ENCODE data around the gene COPS3.
A peak's percentile ranks its signal among the peaks of the same experiment; 100 is the strongest.

Gene COPS3

DNA sequence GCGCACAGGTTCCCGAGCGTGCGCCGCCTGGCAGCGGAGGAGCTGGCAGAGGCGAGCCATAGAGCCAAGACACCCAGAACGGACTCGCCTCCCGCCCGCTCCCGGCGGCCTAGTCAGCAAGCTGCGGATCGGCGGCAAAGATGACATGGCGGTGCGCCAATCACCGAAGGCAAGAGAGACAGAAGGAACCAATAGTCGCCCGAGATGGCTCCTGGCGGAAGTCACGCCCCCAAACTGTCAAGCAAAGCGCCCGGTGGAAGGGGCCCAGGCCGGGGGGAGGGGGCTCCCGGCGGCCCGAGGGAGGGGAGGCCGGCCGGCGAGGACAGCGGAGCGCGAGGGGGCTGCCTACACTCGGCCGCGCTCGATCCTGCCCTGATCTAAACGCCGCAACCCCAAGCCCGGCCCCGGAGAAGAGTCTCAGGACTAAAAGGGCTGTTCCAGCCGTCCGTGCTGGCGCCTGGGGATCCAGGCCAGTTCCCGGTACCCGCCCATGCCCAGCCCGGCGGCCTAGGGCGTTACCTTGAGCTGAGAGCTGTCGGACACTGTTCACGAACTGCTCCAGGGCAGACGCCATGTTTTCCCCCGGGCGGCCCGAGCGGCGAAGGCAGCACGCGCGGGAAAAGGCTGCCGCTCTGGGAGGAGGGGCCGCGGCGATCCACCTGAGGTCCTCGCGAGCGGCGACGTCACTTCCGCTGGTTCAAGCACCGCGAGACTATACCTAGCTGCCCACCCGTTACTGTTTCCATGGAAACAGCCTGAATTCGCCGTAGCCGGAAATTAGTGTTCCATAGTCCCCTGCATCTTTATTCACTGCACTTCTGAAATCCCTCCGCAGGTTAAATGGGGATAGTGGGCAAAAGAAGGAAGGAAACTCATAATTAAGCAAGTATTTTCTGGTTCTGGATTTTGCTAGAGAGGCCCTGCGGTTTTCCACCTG lies at the start of gene COPS3:
COPS3 (minus strand) TSS at position 634 of the 937 bp plus-strand sequence; CDS start at position 574, 60 bp downstream.
- Histone ChIP-seq H3K9ac (ENCODE audit: low read length) (peak within 1 kb of the TSS; percentile 96), H3K4me3 (ENCODE audit: low read length) (peak within 1 kb of the TSS; percentile 68), H3K4me1 (ENCODE audit: control insufficient read depth, insufficient read depth, low read length) (peaks cover 18% of the 10 kb centered on the region), H3K27me3 (ENCODE audit: control insufficient read depth, insufficient read depth, low read length) (no peaks in the 10 kb centered on the region), H3K9me3 (ENCODE audit: control insufficient read depth, low read length) (no peaks in the 10 kb centered on the region), H3K36me3 (ENCODE audit: control insufficient read depth, insufficient read depth, low read length) (no peaks in the 10 kb centered on the region)

- no peaks in the 10 kb centered on the region for H3K36me3 ChIP-seq (ENCODE audit: control insufficient read depth, insufficient read depth, low read length)
- H3K4me1 ChIP-seq (ENCODE audit: control insufficient read depth, insufficient read depth, low read length) = no peaks in the 10 kb centered on the region
- no peak overlapping the region for H3K4me3 ChIP-seq (ENCODE audit: low read length)
- no peaks in the 10 kb centered on the region for H3K9me3 ChIP-seq (ENCODE audit: control insufficient read depth, low read length)
- H3K9ac ChIP-seq (ENCODE audit: low read length) = no peak overlapping the region
- H3K27me3 ChIP-seq (ENCODE audit: control insufficient read depth, insufficient read depth, low read length) = no peaks in the 10 kb centered on the region
Measured at GRCh38 chr17:17328251-17328650, 47.2 kb upstream of the COPS3 start.

DNA sequence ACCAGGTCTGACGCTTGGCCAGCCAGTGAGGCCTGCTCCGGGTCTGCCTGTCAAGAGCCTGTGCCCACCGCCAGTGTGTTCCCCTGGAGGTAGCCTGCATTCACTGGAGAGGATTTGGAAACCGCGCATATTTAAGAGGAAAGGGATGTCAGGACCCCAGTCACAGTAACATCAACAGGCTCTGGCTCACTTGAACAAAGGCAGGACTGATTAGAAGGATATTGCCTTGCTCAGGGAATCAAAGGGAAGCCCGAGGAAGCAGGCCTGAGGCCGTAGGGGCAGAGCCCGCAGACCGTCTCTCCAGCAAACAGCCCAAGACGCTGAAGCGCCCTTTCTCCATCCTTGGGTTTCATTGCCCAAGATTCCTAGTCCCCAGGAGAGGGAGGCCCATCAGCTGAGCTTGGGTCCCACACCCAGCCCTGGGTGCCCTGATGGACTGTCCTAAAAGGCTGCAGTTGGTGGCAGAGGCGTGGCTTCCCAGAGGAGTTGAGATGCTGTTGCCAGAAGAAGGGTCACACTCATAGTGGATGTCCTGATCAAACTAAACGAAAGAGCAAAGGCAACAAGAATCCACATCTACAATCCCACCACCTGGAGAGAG lies 45.3 kb upstream of the COPS3 start:
- Histone ChIP-seq H3K36me3 (ENCODE audit: control insufficient read depth, insufficient read depth, low read length) (no peaks in the 10 kb centered on the region), H3K9me3 (ENCODE audit: control insufficient read depth, low read length) (no peaks in the 10 kb centered on the region), H3K9ac (ENCODE audit: low read length) (no peak overlapping the region), H3K27me3 (ENCODE audit: control insufficient read depth, insufficient read depth, low read length) (no peaks in the 10 kb centered on the region), H3K4me3 (ENCODE audit: low read length) (no peak overlapping the region), H3K4me1 (ENCODE audit: control insufficient read depth, insufficient read depth, low read length) (no peaks in the 10 kb centered on the region)

GRCh38 chr17:17325816-17326215 lies 44.8 kb upstream of the COPS3 start:
- H3K36me3 ChIP-seq (ENCODE audit: control insufficient read depth, insufficient read depth, low read length) = no peaks in the 10 kb centered on the region
- no peak overlapping the region for H3K9ac ChIP-seq (ENCODE audit: low read length)
- no peaks in the 10 kb centered on the region for H3K4me1 ChIP-seq (ENCODE audit: control insufficient read depth, insufficient read depth, low read length)

GRCh38 chr17:17325228-17325627 lies 44.2 kb upstream of the COPS3 start:
- Histone ChIP-seq H3K4me3 (ENCODE audit: low read length) (no peak overlapping the region), H3K27me3 (ENCODE audit: control insufficient read depth, insufficient read depth, low read length) (no peaks in the 10 kb centered on the region), H3K9ac (ENCODE audit: low read length) (no peak overlapping the region), H3K36me3 (ENCODE audit: control insufficient read depth, insufficient read depth, low read length) (no peaks in the 10 kb centered on the region), H3K9me3 (ENCODE audit: control insufficient read depth, low read length) (no peaks in the 10 kb centered on the region), H3K4me1 (ENCODE audit: control insufficient read depth, insufficient read depth, low read length) (no peaks in the 10 kb centered on the region)

More at GRCh38 chr17:17325816-17326215, 44.8 kb upstream of the COPS3 start:
- Histone ChIP-seq H3K4me3 (ENCODE audit: low read length) (no peak overlapping the region), H3K27me3 (ENCODE audit: control insufficient read depth, insufficient read depth, low read length) (no peaks in the 10 kb centered on the region), H3K9me3 (ENCODE audit: control insufficient read depth, low read length) (no peaks in the 10 kb centered on the region)

- H3K36me3 ChIP-seq (ENCODE audit: control insufficient read depth, insufficient read depth, low read length) = no peaks in the 10 kb centered on the region
- H3K27me3 ChIP-seq (ENCODE audit: control insufficient read depth, insufficient read depth, low read length) = no peaks in the 10 kb centered on the region
- no peak overlapping the region for H3K9ac ChIP-seq (ENCODE audit: low read length)
- no peak overlapping the region for H3K4me3 ChIP-seq (ENCODE audit: low read length)
- no peaks in the 10 kb centered on the region for H3K9me3 ChIP-seq (ENCODE audit: control insufficient read depth, low read length)
- no peaks in the 10 kb centered on the region for H3K4me1 ChIP-seq (ENCODE audit: control insufficient read depth, insufficient read depth, low read length)
Measured at GRCh38 chr17:17324616-17325015, 43.6 kb upstream of the COPS3 start.

DNA sequence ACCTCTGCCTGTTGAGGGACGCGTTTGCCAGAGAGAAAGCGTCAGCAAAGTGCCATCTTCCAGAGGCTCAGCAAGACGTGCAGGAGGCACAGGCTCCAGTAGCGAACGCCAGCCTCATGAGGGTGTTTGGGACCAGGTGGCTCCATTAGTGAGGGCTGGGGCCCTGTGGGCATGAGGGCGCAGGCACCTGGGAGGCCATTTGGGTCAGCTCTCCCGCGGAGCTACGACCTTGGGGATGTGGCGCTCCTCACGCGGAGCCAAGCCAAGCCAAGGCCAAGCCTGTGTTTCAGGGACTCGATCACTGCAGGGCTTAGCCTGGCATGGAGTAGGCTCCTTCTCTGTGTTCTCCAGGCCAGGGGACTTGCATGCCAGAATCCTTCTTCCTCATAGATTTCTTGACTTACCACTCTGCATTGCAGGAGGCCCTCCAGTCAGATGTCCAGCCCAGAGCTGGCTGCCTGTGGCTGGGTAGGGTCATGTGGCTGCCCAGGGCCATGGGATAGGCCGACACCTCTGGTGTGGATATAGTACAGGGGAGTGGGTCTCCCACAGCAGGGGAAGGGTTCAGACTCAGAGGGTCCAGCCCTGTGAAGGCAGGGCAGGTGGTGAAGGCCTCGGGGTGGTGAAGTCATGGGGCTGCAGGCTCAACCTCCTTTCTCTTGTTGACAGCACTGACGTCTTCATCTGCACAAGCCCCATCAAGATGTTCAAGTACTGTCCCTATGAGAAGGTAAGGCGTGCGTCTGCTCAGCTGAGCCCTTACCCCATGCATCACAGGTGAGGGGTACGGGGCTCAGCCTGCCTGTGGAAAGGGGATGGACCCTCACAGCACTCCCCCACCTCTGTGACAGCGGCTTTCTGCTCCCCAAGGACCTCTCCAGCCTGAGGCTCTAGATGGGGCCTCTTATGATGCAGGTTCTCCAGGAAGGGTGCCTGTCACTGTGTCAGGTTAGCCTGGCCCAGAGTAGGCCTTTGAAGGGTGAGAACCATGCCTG lies 41.8 kb upstream of the COPS3 start:
- H3K4me3 ChIP-seq (ENCODE audit: low read length) = no peak overlapping the region
- no peaks in the 10 kb centered on the region for H3K27me3 ChIP-seq (ENCODE audit: control insufficient read depth, insufficient read depth, low read length)
- no peaks in the 10 kb centered on the region for H3K4me1 ChIP-seq (ENCODE audit: control insufficient read depth, insufficient read depth, low read length)
- H3K36me3 ChIP-seq (ENCODE audit: control insufficient read depth, insufficient read depth, low read length) = no peaks in the 10 kb centered on the region
- H3K9ac ChIP-seq (ENCODE audit: low read length) = no peak overlapping the region
- no peaks in the 10 kb centered on the region for H3K9me3 ChIP-seq (ENCODE audit: control insufficient read depth, low read length)

GRCh38 chr17:17321356-17322025 lies 40.4 kb upstream of the COPS3 start:
- Histone ChIP-seq H3K4me1 (ENCODE audit: control insufficient read depth, insufficient read depth, low read length) (no peaks in the 10 kb centered on the region), H3K27me3 (ENCODE audit: control insufficient read depth, insufficient read depth, low read length) (no peaks in the 10 kb centered on the region), H3K9me3 (ENCODE audit: control insufficient read depth, low read length) (no peaks in the 10 kb centered on the region)

DNA sequence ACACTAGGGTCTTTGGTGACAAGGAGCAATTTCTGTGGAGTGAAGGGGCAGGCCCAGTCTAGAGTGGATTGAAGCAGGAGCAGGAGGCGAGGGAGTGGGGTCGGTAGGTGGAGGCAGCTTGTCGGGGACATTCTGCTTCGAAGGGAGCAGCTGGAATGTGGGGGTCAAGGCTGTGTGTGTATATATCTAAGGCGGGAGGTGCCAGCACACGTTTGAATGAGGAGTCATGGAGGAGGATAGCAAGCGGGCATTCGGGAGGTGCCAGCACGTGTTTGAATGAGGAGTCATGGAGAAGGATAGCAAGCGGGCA lies 39.8 kb upstream of the COPS3 start:
- Histone ChIP-seq H3K4me3 (ENCODE audit: low read length) (no peak overlapping the region), H3K9ac (ENCODE audit: low read length) (no peak overlapping the region), H3K36me3 (ENCODE audit: control insufficient read depth, insufficient read depth, low read length) (no peaks in the 10 kb centered on the region), H3K27me3 (ENCODE audit: control insufficient read depth, insufficient read depth, low read length) (no peaks in the 10 kb centered on the region), H3K9me3 (ENCODE audit: control insufficient read depth, low read length) (no peaks in the 10 kb centered on the region), H3K4me1 (ENCODE audit: control insufficient read depth, insufficient read depth, low read length) (no peaks in the 10 kb centered on the region)

More at GRCh38 chr17:17321356-17322025, 40.4 kb upstream of the COPS3 start:
- Histone ChIP-seq H3K36me3 (ENCODE audit: control insufficient read depth, insufficient read depth, low read length) (no peaks in the 10 kb centered on the region), H3K9ac (ENCODE audit: low read length) (no peak overlapping the region), H3K4me3 (ENCODE audit: low read length) (no peak overlapping the region)

DNA sequence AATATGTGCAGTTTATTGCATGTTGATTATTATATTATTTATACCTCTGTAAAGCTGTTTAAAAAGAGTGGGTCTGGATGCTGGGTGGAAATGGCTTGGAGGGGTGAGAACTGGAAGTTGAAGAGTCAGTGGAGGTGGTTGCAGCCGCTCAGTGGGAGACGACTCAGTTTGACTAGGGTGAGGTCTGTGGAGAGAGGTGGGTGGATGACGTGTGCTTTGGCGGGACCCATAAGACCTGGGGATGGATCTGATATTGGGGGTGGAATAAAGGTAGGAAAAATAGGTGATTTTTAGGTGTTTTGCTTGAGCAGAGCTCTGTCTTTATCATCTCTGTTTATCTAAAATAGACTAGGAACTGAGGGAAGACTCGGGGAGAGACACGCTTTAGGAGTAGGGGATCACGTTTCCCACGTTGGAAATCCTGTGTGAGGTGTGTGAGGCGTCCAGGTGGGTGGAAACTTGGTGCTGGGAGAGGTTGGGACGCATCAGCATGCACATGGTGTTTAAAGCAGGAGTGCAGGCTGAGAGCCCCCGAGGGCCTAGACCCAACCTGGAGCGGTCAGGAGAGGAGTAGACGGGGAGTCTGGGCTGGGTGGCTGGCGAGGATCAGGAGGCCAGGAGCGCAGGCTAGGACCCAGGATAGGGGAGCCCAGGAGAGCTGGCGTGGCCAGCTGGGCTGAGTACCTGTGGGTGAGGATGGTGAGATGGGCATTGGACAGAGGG lies 39.3 kb upstream of the COPS3 start:
- Histone ChIP-seq H3K27me3 (ENCODE audit: control insufficient read depth, insufficient read depth, low read length) (no peaks in the 10 kb centered on the region), H3K4me1 (ENCODE audit: control insufficient read depth, insufficient read depth, low read length) (no peaks in the 10 kb centered on the region), H3K36me3 (ENCODE audit: control insufficient read depth, insufficient read depth, low read length) (no peaks in the 10 kb centered on the region), H3K4me3 (ENCODE audit: low read length) (no peak overlapping the region), H3K9ac (ENCODE audit: low read length) (no peak overlapping the region), H3K9me3 (ENCODE audit: control insufficient read depth, low read length) (no peaks in the 10 kb centered on the region)

All from mucosa of stomach (tissue), 1 donor.